Limb (tissue), 2 donors: Measurements from ENCODE around the gene MBTPS1.

Source experiments
- DNase-seq, 2 donors: peaks; one replicate each; pipeline ENCODE4 v3.0.0-alpha.2; 2016; ENCODE audit errors: extremely low spot score in 2 of 2

Gene MBTPS1

GRCh38 chr16:84054271-84054670, 62.5 kb downstream of the MBTPS1 start:
- no peak for DNase-seq

DNA sequence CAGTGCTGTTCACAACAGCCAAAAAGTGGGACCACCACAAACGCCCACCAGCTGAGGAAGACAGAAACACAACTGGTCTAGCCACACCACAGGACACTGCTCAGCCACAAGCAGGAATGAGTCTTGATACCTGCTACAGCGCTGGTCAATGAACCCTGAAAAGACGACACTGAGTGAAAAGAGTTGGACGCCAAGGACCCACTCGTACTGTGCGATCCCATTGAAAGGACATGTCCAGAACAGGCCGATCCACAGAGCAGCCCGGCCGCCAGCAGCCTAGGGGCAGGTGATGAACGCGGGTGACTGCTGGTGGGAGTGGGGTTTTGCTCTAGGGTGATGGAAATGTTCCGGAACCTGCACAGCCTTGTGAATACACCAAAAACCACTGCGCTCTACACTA, 63.5 kb downstream of the MBTPS1 start:
- no peak for DNase-seq

DNA sequence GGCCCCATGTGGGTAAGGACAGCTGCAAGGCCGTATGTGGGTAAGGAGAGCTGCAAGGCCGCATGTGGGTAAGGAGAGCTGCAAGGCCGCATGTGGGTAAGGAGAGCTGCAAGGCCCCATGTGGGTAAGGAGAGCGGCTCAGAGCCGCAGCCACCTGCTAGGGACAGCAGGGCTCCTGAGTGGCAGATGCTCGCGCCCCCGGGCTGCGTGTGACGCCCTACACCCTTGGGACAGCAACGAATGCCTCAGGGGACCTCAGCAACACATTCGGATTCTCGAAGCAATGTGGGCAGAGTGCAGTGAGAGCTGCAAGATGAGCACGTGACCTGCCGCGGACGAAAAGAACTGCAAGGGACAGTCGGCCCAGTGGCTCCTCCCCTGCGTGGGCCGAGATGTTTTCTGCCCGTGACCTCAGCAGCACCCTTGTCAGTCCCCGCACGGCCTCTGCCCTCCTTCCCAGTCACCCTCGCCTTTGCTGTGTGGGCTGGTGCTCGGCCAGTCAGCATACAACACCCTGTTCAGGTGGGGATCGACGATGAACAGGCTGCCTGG, 64.6 kb downstream of the MBTPS1 start:
- no peak for DNase-seq

GRCh38 chr16:84050316-84050715, 66.4 kb downstream of the MBTPS1 start:
- no peak for DNase-seq

GRCh38 chr16:84049403-84050060, 67.2 kb downstream of the MBTPS1 start:
- no peak for DNase-seq

DNA sequence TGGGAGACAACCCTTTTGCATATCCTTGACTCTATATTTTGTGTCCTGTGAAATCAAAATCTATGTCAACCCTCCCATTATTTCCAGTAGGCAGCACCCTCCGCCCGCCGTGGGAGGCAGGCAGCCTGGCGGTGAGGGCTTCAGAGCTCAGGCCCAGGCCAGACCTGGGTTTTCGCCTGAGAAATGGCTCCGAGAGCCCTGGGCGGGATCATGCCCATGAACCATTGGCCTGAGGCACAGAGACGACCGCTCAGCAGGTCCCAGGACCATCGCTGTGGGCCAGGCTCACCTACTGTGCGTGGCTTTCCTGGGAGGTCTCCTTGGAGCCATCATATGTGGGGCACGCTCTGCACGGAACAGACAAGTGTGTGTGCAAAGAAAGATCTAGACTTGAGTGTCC, 67.9 kb downstream of the MBTPS1 start:
- DNase-seq = no peak

DNA sequence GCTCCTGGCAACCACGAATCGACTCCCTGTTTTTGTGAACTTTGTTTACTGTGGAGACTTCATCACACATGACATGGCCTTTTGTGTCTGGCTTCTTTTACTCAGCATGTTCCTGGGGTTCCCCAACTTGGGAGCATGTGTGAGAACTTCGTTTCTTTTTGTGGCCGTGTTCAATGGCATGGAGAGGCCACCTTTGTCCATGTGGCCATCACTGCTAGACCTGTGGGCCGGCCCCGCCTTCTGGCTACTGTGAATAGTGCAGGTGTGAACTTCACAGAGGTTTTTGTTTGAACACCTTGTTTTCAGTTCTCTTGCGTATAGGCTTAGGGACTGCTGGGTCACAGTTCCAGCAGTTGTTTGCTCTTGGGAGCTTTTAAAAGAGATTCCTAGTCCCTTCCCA, 68.5 kb downstream of the MBTPS1 start:
- no peak for DNase-seq

DNA sequence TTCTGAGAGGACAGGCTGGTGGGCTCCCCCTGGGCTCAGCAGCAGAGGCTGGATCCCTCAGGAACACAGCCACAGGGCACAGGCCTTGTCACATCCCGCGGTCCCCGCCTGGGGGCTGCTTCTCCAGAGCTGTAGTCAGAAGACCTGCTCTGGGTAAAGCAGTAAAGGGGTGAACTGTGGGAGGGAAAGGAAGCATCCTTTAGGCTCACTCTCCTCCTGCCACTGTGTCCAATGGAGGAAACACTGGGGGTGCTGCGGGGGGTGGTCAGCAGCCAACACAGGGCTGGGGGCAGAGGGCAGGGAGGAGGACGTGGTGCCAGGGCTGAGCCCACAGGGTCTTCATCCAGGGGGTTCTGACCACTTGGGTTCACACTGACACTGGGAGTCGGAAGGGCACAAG, 69.1 kb downstream of the MBTPS1 start:
- no peak for DNase-seq

DNA sequence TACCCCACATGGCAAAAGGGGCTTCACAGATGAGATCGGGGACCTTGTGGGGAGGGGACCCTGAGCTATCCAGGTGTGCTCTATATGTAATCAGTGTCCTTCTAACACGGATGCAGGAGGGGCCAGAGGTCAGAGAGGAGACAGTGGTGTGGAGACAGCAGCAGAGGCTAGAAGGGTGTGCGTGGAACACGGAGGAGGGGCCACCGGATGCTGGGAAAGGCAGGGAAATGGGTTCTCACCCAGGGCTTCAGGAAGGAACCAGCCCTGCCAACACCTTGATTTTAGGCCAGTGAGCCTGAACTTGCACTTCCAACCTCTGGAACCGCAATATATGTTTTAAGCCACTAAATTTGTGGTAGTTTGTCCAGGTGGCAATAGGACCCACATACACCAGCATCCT, 69.5 kb downstream of the MBTPS1 start:
- no peak for DNase-seq

- no peak for DNase-seq
Measured at GRCh38 chr16:84045818-84046470, 70.8 kb downstream of the MBTPS1 start.

GRCh38 chr16:84045001-84045817, 71.5 kb downstream of the MBTPS1 start:
- no peak for DNase-seq

- no peak for DNase-seq
Measured at GRCh38 chr16:84044118-84044488, 72.6 kb downstream of the MBTPS1 start.

GRCh38 chr16:84043486-84044117, 73.1 kb downstream of the MBTPS1 start:
- no peak for DNase-seq

DNA sequence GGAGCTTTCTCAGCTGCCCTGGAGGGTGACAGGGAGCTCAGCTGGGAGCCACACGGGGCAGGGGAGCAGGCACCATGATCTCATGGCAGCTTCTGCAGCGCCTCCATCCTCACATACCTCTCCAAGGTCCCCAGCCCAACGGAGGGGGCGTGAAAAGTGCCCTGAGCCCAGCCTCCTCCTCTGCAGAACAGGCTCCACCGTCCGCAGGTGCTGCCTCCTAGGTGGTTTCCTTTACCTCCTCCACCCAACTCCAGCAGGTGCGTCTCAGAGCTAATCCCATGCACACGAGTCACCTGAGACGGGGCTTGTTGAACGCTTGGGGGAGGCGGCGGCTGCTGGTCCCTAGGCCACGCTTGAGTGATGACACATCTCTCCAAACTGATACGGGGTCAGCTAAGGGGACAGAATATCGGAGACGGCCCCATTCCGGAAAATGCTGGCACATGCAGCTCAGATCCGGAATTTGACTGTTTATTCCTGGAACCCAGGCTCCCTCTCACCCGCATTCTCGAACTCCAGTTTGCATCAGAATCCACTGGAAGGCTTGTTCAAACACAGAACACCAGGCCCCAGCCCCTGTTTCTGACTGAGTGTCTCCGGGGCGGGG, 73.8 kb downstream of the MBTPS1 start:
- DNase-seq = no peak

- no peak for DNase-seq
Measured at GRCh38 chr16:84042308-84042878, 74.3 kb downstream of the MBTPS1 start, which contains the start of gene SLC38A8. SLC38A8 (minus strand) TSS chr16:84042795; CDS start chr16:84042157, 638 bp downstream.

- DNase-seq = no peak
Measured at GRCh38 chr16:84041881-84042280, 74.9 kb downstream of the MBTPS1 start.

GRCh38 chr16:84040823-84041820, 75.6 kb downstream of the MBTPS1 start:
- peak; percentile 60 to 62 for DNase-seq

- DNase-seq = peak in 1 of 2 donors; percentile 2
Measured at GRCh38 chr16:84040226-84040822, 76.4 kb downstream of the MBTPS1 start.

GRCh38 chr16:84039696-84040095, 77.0 kb downstream of the MBTPS1 start:
- no peak for DNase-seq
